WTC11 (cell line): ENCODE measurements around the gene MAB21L4. TPM values are rescaled to one million over a fixed set of nuclear protein-coding genes. Genes with fewer than 3 reads are reported as not detected.

Experiments used
- ATAC-seq: fragments of 200-7000 bp; cut with Tn5 transposase; 2 replicates; pipeline ENCODE4 v1.10.0; 2021; ENCODE audit warnings: mild to moderate bottlenecking, moderate library complexity
- CTCF ChIA-PET: fragments of 300-600 bp; sonication (Branson Sonifier 250); formaldehyde crosslinking; loops from one replicate; lab custom pipeline; 2021; ENCODE audit warnings: antibody characterized with exemption; lab: Charles Lee
- POLR2A ChIA-PET: fragments of 350-600 bp; sonication (Branson Sonifier 250); formaldehyde crosslinking; loops from one replicate; lab custom pipeline; 2021; ENCODE audit warnings: antibody characterized with exemption; lab: Charles Lee
- DNase-seq: peaks from one replicate; pipeline ENCODE4 v3.0.0; 2021; ENCODE audit warnings: low spot score
- H3K27ac Mint-ChIP-seq: 2 replicates; pipeline ENCODE4 v1.8.0; 2021; ENCODE audit warnings: mixed read lengths
- H3K27me3 Mint-ChIP-seq: 2 replicates; pipeline ENCODE4 v1.8.0; 2021; ENCODE audit warnings: low read depth, mild to moderate bottlenecking, moderate library complexity, mixed read lengths
- H3K36me3 Mint-ChIP-seq: 2 replicates; pipeline ENCODE4 v1.8.0; 2021; ENCODE audit warnings: mixed read lengths
- H3K4me1 Mint-ChIP-seq: 2 replicates; pipeline ENCODE4 v1.8.0; 2022; ENCODE audit warnings: mixed read lengths
- H3K4me3 Mint-ChIP-seq: 2 replicates; pipeline ENCODE4 v1.8.0; 2021; ENCODE audit warnings: mild to moderate bottlenecking, moderate library complexity, mixed read lengths
- H3K9me3 Mint-ChIP-seq: 2 replicates; pipeline ENCODE4 v1.8.0; 2021; ENCODE audit warnings: mixed read lengths
- CREM ChIP-seq: sonication (generic); formaldehyde crosslinking; IDR thresholded peaks from 2 replicates; pipeline ENCODE4 v1.8.1; 2022; ENCODE audit warnings: mild to moderate bottlenecking, missing genetic modification reagents, moderate library complexity
- FOXK1 ChIP-seq: sonication (generic); formaldehyde crosslinking; IDR thresholded peaks from 2 replicates; pipeline ENCODE4 v1.8.0; 2022; ENCODE audit warnings: mild to moderate bottlenecking, moderate library complexity, missing genetic modification reagents
- GABPB1 ChIP-seq: sonication (generic); formaldehyde crosslinking; IDR thresholded peaks from 2 replicates; pipeline ENCODE4 v1.8.1; 2023; ENCODE audit warnings: mild to moderate bottlenecking, missing genetic modification reagents
- IRF2 ChIP-seq: sonication (generic); formaldehyde crosslinking; IDR thresholded peaks from 2 replicates; pipeline ENCODE4 v1.8.0; 2022; ENCODE audit warnings: low read depth, missing genetic modification reagents, borderline replicate concordance
- JAZF1 ChIP-seq: fragments of 250-450 bp; sonication (Bioruptor Pico); IDR thresholded peaks from 2 replicates; pipeline ENCODE4 v1.9.0; 2021; ENCODE audit warnings: moderate library complexity, mild to moderate bottlenecking, inconsistent platforms
- NR2C2 ChIP-seq: sonication (generic); formaldehyde crosslinking; IDR thresholded peaks from 2 replicates; pipeline ENCODE4 v1.8.0; 2022; ENCODE audit warnings: mild to moderate bottlenecking, missing genetic modification reagents
- SP1 ChIP-seq: sonication (generic); formaldehyde crosslinking; conservative IDR thresholded peaks from 2 replicates; pipeline ENCODE4 v1.8.1; 2022; ENCODE audit warnings: missing genetic modification reagents
- TEAD1 ChIP-seq: sonication (generic); formaldehyde crosslinking; IDR thresholded peaks from 2 replicates; pipeline ENCODE4 v1.8.0; 2022; ENCODE audit warnings: mild to moderate bottlenecking, missing genetic modification reagents
- ZNF396 ChIP-seq: fragments of 250-450 bp; sonication (Bioruptor Pico); IDR thresholded peaks from 2 replicates; pipeline ENCODE4 v1.8.0; 2021; ENCODE audit warnings: mild to moderate bottlenecking, moderate library complexity, borderline replicate concordance
- ZNF671 ChIP-seq: fragments of 250-450 bp; sonication (Bioruptor Pico); IDR thresholded peaks from 2 replicates; pipeline ENCODE4 v1.8.0; 2021; ENCODE audit warnings: mild to moderate bottlenecking
- total RNA-seq: library from RNA; stranded (reverse); gene quantifications from 3 replicates; pipeline ENCODE4 v1.2.3, GENCODE V29; 2021
- TF ChIP-seq, protein P1 (sequence below): fragments of 250-450 bp; sonication (Bioruptor Pico); IDR thresholded peaks from 2 replicates; pipeline ENCODE4 v1.9.0; 2021; ENCODE audit warnings: mild to moderate bottlenecking, borderline replicate concordance
- TF ChIP-seq, protein P2 (sequence below): fragments of 250-450 bp; sonication (Bioruptor Pico); conservative IDR thresholded peaks from 2 replicates; pipeline ENCODE4 v1.9.0; 2021; ENCODE audit warnings: mild to moderate bottlenecking
- TF ChIP-seq, protein P3 (sequence below): sonication (generic); formaldehyde crosslinking; IDR thresholded peaks from 2 replicates; pipeline ENCODE4 v1.8.1; 2023; ENCODE audit warnings: mild to moderate bottlenecking, missing genetic modification reagents, moderate library complexity
- TF ChIP-seq, protein P4 (sequence below): fragments of 250-450 bp; sonication (Bioruptor Pico); IDR thresholded peaks from 2 replicates; pipeline ENCODE4 v1.9.0; 2021; ENCODE audit warnings: moderate library complexity, mild to moderate bottlenecking, inconsistent platforms, borderline replicate concordance
- TF ChIP-seq, protein P5 (sequence below): sonication (generic); formaldehyde crosslinking; IDR thresholded peaks from 2 replicates; pipeline ENCODE4 v1.8.1; 2022; ENCODE audit warnings: low read depth, missing genetic modification reagents, borderline replicate concordance

The MAB21L4 gene
- total RNA-seq, 1 experiment from 2014 or later: not detected

DNA sequence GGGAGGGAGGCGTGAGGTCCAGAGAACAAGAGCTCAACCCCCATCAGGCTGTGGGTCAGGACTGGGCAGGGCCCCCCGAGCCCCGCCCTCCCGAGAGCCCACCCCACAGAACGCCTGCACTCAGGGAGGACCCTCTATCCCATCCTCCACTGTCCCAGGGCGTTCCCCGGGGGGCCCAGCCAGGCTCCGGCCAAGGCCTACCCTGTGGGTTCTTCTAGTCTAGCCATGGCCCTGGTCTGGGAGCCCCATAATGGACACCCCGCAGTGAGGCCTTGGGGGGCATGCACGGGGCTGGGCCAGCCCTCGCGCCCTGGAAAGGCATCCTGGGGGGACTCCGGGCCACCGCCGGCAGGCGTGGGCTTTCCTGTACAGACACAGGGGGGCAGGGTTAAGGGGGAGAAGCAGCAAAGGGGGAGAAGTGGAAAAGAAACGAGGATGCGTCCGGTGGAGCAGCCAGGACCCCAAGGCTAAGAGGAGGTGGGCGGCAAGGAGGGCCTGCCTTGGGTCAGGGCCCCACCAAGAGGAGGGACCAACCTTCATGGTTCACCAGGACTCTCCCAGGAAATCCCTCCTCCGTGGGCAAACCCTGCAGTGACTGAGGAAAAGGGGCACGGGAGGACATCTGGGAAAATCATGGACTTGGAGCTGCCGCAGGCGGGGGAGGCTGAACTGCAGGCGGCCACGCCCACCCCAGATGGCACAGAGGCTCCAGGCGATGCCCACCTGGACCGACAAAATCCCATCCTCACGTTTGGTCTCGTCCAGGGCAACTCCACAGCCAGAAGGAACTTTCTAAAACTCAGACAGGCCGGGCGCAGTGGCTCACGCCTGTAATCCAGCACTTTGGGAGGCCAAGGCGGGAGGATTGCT lies 7.5 kb upstream of the MAB21L4 start (continued):
- TF ChIP-seq, protein P1, sequence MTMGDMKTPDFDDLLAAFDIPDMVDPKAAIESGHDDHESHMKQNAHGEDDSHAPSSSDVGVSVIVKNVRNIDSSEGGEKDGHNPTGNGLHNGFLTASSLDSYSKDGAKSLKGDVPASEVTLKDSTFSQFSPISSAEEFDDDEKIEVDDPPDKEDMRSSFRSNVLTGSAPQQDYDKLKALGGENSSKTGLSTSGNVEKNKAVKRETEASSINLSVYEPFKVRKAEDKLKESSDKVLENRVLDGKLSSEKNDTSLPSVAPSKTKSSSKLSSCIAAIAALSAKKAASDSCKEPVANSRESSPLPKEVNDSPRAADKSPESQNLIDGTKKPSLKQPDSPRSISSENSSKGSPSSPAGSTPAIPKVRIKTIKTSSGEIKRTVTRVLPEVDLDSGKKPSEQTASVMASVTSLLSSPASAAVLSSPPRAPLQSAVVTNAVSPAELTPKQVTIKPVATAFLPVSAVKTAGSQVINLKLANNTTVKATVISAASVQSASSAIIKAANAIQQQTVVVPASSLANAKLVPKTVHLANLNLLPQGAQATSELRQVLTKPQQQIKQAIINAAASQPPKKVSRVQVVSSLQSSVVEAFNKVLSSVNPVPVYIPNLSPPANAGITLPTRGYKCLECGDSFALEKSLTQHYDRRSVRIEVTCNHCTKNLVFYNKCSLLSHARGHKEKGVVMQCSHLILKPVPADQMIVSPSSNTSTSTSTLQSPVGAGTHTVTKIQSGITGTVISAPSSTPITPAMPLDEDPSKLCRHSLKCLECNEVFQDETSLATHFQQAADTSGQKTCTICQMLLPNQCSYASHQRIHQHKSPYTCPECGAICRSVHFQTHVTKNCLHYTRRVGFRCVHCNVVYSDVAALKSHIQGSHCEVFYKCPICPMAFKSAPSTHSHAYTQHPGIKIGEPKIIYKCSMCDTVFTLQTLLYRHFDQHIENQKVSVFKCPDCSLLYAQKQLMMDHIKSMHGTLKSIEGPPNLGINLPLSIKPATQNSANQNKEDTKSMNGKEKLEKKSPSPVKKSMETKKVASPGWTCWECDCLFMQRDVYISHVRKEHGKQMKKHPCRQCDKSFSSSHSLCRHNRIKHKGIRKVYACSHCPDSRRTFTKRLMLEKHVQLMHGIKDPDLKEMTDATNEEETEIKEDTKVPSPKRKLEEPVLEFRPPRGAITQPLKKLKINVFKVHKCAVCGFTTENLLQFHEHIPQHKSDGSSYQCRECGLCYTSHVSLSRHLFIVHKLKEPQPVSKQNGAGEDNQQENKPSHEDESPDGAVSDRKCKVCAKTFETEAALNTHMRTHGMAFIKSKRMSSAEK: no peak
- TF ChIP-seq JAZF1 (CRISPR knock-in tag): no peak
- TF ChIP-seq ZNF396: no peak
- TF ChIP-seq, protein P2, sequence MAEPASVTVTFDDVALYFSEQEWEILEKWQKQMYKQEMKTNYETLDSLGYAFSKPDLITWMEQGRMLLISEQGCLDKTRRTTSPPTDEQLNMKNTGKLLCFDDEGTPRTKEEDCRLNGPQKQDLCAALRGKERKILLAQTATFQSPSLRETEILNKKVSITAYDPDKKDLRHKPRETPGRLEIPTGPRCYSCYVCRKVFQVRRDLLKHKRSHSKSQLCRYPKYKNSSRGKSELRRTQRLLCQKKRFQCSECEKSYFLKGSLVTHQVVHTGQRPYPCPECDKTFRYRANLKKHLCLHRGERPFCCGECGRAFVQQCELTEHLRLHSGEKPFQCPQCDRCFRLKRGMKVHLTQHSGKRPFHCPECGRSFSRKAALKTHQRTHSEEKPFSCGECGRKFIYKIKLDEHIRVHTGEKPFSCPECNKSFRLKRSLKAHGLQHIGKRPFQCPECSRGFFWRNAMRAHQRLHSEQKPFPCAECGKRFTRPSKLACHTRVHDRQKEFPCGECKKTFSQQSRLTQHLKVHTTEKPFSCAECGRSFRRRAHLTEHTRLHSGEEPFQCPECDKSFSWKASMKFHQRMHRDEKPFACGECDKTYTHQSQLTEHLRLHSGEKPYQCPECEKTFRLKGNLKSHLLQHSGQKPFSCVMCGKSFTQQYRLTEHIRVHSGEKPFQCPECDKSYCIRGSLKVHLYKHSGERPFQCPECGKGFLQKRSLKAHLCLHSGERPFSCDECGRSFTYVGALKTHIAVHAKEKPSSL (CRISPR knock-in tag): no peak
- no peak for TF ChIP-seq SP1 (CRISPR knock-in tag)
- no peak for TF ChIP-seq TEAD1 (CRISPR knock-in tag)
- no peak for TF ChIP-seq IRF2 (CRISPR knock-in tag)
- TF ChIP-seq NR2C2 (CRISPR knock-in tag): no peak
- TF ChIP-seq, protein P3, sequence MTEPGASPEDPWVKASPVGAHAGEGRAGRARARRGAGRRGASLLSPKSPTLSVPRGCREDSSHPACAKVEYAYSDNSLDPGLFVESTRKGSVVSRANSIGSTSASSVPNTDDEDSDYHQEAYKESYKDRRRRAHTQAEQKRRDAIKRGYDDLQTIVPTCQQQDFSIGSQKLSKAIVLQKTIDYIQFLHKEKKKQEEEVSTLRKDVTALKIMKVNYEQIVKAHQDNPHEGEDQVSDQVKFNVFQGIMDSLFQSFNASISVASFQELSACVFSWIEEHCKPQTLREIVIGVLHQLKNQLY (CRISPR knock-in tag): no peak
- no peak for TF ChIP-seq GABPB1 (CRISPR knock-in tag)

DNA sequence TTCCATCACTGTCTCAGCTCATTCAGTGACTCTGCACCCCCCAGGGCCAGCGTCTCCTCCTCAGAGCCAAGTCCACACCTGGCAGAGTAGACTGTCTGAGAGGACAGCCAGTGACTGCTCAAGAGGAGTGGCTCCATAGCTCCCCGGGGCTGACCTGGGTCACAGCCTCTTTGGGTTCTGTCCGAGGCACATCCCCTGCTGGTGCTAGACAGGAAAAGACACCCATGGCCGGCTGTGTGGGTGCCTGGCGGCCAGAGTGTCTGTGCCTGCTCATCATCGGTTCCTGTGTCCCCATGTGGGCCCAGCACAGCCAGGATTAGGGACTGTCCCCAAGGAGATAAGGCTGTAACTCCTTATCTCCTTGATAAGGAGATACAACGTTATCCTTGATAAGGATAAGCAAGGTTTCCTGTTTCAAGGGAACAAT lies 6.7 kb upstream of the MAB21L4 start:
- ATAC-seq (no peak), DNase-seq (no peak)
- TF ChIP-seq, protein P4, sequence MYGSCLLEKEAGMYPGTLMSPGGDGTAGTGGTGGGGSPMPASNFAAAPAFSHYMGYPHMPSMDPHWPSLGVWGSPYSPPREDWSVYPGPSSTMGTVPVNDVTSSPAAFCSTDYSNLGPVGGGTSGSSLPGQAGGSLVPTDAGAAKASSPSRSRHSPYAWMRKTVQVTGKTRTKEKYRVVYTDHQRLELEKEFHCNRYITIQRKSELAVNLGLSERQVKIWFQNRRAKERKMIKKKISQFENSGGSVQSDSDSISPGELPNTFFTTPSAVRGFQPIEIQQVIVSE (CRISPR knock-in tag): no peak
- TF ChIP-seq FOXK1 (CRISPR knock-in tag): no peak
- TF ChIP-seq CREM (CRISPR knock-in tag): no peak
- TF ChIP-seq, protein P5, sequence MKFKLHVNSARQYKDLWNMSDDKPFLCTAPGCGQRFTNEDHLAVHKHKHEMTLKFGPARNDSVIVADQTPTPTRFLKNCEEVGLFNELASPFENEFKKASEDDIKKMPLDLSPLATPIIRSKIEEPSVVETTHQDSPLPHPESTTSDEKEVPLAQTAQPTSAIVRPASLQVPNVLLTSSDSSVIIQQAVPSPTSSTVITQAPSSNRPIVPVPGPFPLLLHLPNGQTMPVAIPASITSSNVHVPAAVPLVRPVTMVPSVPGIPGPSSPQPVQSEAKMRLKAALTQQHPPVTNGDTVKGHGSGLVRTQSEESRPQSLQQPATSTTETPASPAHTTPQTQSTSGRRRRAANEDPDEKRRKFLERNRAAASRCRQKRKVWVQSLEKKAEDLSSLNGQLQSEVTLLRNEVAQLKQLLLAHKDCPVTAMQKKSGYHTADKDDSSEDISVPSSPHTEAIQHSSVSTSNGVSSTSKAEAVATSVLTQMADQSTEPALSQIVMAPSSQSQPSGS: no peak
- TF ChIP-seq SP1 (CRISPR knock-in tag): no peak
- TF ChIP-seq ZNF671 (CRISPR knock-in tag): no peak
- Mint-ChIP-seq H3K4me3 (no peak overlapping the region), H3K9me3 (peaks cover 11% of the 10 kb centered on the region), H3K36me3 (peaks cover 3% of the 10 kb centered on the region), H3K27ac (no peak overlapping the region), H3K4me1 (no peaks in the 10 kb centered on the region), H3K27me3 (no peaks in the 10 kb centered on the region)
- POLR2A ChIA-PET: no interaction called here
- CTCF ChIA-PET: interaction anchor here (0.6 kb wide), 1 partner anchor 240 kb away, joined by 3 read pairs; no protein-coding TSS in a partner anchor
